Activated CD4-positive, CD25-positive, alpha-beta regulatory T cell treated with anti-CD3 and anti-CD28 coated beads, Interleukin-2, amount 50 U/mL, for 24 hours (primary cell): ENCODE results near the gene SUCLG2.
A peak's percentile ranks its signal among the peaks of the same experiment; 100 is the strongest.

Experiments used
- ATAC-seq, 2 donors: fragments of 150-1000 bp; cut with Tn5 transposase; one replicate each; pipeline ENCODE4 v1.10.0; 2021; ENCODE audit warnings: mild to moderate bottlenecking in 1 of 2, moderate library complexity in 1 of 2

Gene SUCLG2

GRCh38 chr3:67495751-67496150 is 158.7 kb downstream of the SUCLG2 start:
- ATAC-seq, result no peak

- no peak for ATAC-seq
Measured at GRCh38 chr3:67493808-67494207, 160.6 kb downstream of the SUCLG2 start.

- ATAC-seq, result peak; percentile 70 to 87
Measured at GRCh38 chr3:67490658-67491057, 163.8 kb downstream of the SUCLG2 start.

GRCh38 chr3:67489816-67490215 is 164.6 kb downstream of the SUCLG2 start:
- ATAC-seq, result peak in 1 of 2 donors; percentile 36

GRCh38 chr3:67487564-67488114 is 166.8 kb downstream of the SUCLG2 start:
- no peak for ATAC-seq

GRCh38 chr3:67486883-67487282 is 167.5 kb downstream of the SUCLG2 start:
- no peak for ATAC-seq

GRCh38 chr3:67484085-67484484 is 170.3 kb downstream of the SUCLG2 start:
- no peak for ATAC-seq

- no peak for ATAC-seq
Measured at GRCh38 chr3:67481126-67481525, 173.3 kb downstream of the SUCLG2 start.

- no peak for ATAC-seq
Measured at GRCh38 chr3:67478423-67478822, 176.0 kb downstream of the SUCLG2 start.

- no peak for ATAC-seq
Measured at GRCh38 chr3:67474311-67474710, 180.1 kb downstream of the SUCLG2 start.

GRCh38 chr3:67472674-67473201 is 181.7 kb downstream of the SUCLG2 start:
- ATAC-seq, result no peak

GRCh38 chr3:67470207-67470606 is 184.2 kb downstream of the SUCLG2 start:
- ATAC-seq, result no peak

- no peak for ATAC-seq
Measured at GRCh38 chr3:67468511-67468910, 185.9 kb downstream of the SUCLG2 start.

GRCh38 chr3:67463656-67464055 is 190.8 kb downstream of the SUCLG2 start:
- ATAC-seq, result no peak

GRCh38 chr3:67462187-67462586 is 192.2 kb downstream of the SUCLG2 start:
- no peak for ATAC-seq

- ATAC-seq, result no peak
Measured at GRCh38 chr3:67461667-67462142, 192.7 kb downstream of the SUCLG2 start.

- no peak for ATAC-seq
Measured at GRCh38 chr3:67460841-67461510, 193.4 kb downstream of the SUCLG2 start.

- no peak for ATAC-seq
Measured at GRCh38 chr3:67459796-67460195, 194.6 kb downstream of the SUCLG2 start.

GRCh38 chr3:67458896-67459530 is 195.4 kb downstream of the SUCLG2 start:
- no peak for ATAC-seq

GRCh38 chr3:67458408-67458807 is 196.0 kb downstream of the SUCLG2 start:
- ATAC-seq, result no peak

GRCh38 chr3:67453628-67454027 is 200.8 kb downstream of the SUCLG2 start:
- no peak for ATAC-seq

GRCh38 chr3:67450153-67450552 is 204.3 kb downstream of the SUCLG2 start:
- no peak for ATAC-seq

- ATAC-seq, result no peak
Measured at GRCh38 chr3:67447393-67447792, 207.0 kb downstream of the SUCLG2 start.

- ATAC-seq, result peak in 1 of 2 donors; percentile 41
Measured at GRCh38 chr3:67437789-67438188, 216.6 kb downstream of the SUCLG2 start.
